GM11168 (cell line): ENCODE data around the gene SELENOF.

ENCODE experiments used
- in situ Hi-C: fragments of 300-500 bp; cut with MboI; formaldehyde crosslinking; loops from one replicate; pipeline ENCODE4 v1.12.0; 2022; ENCODE audit warnings: low sequenced_read_pairs; ENCODE audit not compliant: unreplicated experiment

The SELENOF gene

GRCh38 chr1:86913896-86914600 lies at the start of gene SELENOF:
TSS of gene SELENOF (minus strand) at chr1:86914126. CDS start at chr1:86914111, 15 bp downstream.
- in situ Hi-C loops: no loop called here

DNA sequence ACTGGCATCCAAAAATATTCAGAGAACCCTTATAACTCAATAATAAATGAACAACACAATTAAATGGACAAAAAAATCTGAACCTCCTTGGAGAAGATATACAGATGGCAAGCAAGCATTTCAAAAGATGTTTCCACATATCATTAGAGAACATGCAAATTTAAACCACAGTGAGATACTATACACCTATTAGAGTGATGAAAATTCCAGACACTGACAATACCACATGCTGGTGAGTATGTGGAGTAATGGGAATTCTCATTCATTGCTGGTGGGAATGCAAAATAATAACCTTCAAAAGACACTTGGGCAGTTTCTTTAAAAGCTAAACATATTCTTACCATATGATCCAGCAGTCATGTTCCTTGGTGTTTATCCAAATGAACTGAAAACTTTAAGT lies 46.6 kb upstream of the SELENOF start:
- in situ Hi-C loops: no loop called here

DNA sequence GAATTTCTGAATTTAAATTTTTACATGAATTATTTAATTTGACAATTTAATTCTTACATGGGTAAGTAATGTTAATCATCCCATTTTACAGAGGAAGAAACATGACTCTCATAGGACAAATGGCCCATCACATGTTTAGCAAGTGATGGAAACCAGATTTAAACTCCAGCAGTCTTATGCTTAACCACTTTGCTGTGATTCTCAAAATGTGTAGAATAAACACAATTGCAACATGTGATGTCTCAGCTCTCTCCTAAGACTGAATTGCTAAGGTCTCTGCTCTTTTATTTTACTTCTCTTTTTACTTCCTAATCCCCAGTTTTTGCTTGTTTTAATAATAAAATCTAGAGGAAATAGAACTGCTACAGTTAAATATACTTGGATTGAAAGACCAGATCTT lies 43.3 kb upstream of the SELENOF start:
- in situ Hi-C loops: no loop called here

DNA sequence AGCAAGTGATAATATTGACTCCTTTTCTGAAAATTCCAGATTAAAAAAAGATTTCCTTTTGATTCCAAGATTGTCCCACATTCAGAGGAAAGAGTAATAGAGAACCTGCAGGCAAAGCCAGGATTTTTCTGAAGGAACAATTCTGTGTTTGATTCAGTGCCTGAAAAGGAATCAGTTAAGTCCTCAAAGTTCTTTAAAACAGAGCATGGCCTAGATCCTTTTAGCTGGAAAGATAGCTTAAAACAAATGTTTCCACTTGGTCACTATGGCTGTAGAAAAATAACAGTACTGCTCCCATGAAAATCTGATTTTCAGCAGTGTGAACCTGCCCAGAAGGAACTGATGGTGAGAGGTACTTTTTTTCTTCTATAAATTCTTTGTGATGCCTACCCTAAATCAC lies 42.3 kb upstream of the SELENOF start:
- in situ Hi-C loops: no loop called here

GRCh38 chr1:86955678-86956077 lies 41.8 kb upstream of the SELENOF start:
- in situ Hi-C loops: no loop called here

DNA sequence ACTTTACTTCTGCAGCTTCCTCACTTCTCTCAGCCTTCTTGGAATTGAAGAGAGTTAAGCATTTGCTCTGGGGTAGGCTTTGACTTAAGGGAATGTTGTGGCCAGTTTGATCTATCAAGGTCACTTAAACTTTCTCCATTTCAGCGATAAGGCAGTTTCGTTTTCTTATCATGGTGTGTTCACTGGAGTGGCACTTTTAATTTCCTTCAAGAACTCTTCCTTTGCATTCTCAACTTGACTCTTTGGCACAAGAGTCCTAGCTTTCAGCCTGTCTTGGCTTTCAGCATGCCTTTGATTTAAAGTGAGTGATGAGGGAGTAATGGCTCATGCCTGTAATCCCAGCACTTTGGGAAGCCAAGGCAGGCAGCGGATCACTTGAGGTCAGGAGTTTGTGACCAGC lies 39.2 kb upstream of the SELENOF start:
- in situ Hi-C loops: no loop called here

GRCh38 chr1:86951430-86951829 lies 37.5 kb upstream of the SELENOF start:
- in situ Hi-C loops: no loop called here

DNA sequence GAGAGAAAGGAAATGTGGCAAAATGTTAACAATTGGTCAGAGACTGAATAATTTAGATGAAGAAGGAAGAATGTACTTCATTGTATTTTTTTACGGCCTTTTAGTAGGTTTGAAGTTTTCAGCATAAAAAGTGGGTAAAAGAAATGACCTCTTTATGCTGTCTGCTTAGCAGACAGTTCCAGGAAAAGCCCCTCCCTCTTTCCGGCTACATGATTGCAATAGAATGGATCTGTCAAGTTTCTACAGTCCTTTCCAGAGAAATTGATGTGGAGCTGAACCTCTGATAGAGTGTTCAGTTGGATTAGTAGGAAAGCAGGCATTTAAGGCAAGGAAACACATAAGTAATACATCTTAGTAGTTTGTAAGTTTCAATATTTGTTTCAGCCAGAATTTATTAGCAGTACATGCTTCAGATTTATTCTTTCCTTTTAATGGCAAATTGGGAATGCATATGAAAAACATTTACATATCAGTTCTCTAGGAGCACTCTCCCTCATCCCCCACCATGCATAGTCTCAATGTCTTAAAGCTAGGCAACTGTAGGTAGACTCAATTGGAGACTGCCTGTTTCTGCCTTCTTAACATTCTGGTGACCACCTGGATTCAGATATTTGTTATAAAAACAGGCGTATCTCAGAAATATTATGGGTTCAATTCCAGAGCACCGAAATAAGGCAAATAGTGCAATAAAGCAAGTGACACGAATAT lies 36.9 kb upstream of the SELENOF start:
- in situ Hi-C loops: no loop called here

GRCh38 chr1:86948212-86948611 lies 34.3 kb upstream of the SELENOF start:
- in situ Hi-C loops: no loop called here

DNA sequence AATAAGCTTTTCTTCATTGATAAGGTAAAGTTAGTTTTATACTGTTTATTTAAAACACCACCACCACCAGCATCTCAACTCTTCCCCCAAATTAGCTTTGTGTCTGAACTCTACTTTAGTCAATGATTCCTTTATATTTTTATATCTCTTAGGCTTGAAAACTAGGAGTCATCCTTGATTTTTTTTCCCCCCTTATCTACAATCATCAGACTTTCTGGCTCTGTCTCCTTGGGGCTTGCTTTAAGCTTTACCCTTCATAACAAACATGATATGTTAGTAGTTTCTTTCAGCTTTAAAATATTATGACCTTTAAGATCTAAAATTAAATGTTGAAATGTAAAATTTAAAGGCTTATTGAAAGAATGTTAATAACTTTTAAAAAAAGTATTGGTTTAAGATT lies 28.8 kb upstream of the SELENOF start:
- in situ Hi-C loops: no loop called here

GRCh38 chr1:86942042-86942441 lies 28.1 kb upstream of the SELENOF start:
- in situ Hi-C loops: no loop called here

DNA sequence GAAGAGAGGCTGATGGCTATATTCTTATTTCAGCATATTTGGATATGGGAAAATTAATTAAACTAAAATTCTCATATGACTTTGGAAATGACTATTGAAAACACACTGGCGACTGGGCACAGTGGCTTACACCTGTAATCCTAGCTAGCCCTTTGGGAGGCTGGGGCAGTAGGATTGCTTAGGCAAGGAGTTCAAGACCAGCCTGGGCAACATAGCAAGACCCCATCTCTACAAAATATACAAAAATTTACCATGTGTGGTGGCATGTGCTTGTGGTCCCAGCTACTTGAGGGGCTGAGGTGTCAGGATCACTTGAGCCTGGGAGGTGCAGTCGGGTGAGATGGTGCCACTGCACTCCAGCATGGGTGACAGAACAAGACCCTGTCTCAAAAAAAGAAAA lies 26.7 kb upstream of the SELENOF start:
- in situ Hi-C loops: no loop called here

- in situ Hi-C loops: loop anchor here (10.0 kb wide), 1 partner anchor 145 kb away; no protein-coding TSS in a partner anchor
Observed at GRCh38 chr1:86939406-86939805, 25.5 kb upstream of the SELENOF start.

- in situ Hi-C loops: loop anchor here (10.0 kb wide), 1 partner anchor 146 kb away; no protein-coding TSS in a partner anchor
Observed at GRCh38 chr1:86938855-86939254, 24.9 kb upstream of the SELENOF start.

DNA sequence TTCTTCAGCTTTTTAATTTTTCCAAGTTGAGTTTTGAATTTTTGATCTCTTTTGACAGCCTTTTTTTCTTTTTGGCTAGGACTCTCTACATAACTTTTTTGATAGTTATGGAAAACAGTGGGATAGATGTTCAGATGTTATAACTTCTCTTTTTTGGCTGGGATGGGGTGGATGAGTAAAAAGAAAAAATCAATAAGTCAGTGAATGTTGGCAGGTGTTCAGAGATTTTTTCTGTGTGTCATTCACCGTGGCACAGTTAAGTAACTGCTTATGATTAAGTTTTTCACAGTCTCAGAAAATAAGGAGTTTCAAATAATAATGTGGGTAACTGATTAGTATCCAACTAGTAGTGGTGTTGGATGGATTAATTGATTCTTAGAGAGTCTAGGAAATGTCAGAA lies 24.5 kb upstream of the SELENOF start:
- in situ Hi-C loops: loop anchor here (10.0 kb wide), 1 partner anchor 146 kb away; no protein-coding TSS in a partner anchor

- in situ Hi-C loops: loop anchor here (10.0 kb wide), 1 partner anchor 151 kb away; no protein-coding TSS in a partner anchor
Observed at GRCh38 chr1:86933562-86934377, 19.8 kb upstream of the SELENOF start.

DNA sequence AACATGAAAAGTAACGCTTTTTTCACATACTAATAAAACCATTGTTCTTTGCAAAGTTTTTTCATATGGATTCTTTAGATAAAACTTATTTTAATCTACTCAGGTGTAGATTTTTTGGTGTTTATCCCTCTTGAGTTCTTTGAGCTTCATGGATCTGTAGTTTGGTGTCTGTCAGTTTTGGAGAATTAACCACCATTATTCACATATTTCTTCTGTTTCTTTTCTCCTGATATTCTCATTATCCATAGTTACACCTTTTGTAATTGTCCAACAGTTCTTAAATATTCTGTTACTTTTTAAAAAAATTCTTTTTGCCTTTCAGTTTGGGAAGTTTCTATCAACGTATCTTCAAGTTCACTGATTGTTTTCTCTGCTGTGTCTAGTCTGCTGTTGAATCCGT lies 19.1 kb upstream of the SELENOF start:
- in situ Hi-C loops: loop anchor here (10.0 kb wide), 1 partner anchor 152 kb away; no protein-coding TSS in a partner anchor

DNA sequence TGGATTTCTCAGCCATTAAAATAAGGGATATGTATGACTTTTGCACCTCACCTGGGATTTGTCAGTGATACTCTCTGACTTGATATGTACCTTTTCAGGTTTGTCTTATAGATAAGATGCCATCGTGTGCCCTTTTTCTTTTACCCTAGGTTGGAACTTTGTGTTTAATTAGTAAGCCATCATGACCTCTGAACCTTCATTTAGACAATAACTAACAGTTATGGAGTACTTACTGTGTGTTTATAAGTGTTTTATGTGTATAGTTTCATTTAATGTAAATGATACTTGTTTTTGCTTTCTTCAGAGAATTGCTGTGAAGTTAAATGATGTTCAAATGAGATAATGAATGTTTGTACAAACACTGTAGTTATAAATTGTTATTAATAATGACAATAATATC lies 14.9 kb upstream of the SELENOF start:
- in situ Hi-C loops: no loop called here

GRCh38 chr1:86926883-86927282 lies 13.0 kb upstream of the SELENOF start:
- in situ Hi-C loops: no loop called here

DNA sequence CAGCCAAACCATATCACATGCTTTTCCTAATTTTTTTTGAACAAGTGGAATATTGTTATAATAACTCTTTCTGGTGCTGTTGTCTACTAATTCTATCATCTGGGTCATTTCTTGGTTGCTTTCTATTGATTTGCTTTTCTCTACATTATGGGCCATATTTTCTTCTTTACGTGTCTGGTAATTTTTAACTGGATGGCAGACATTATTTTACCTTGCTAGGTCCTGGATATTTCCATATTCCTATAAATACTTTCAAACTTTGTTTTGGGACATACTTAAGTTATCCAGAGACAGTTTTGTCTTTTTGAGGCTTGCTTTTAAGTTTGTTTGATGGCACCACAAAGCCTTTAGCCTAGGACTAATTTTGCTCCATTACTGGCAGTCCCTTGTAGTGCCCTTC lies 11.8 kb upstream of the SELENOF start:
- in situ Hi-C loops: no loop called here
